ENCODE results near the gene DPH1.
"Not testable (repeated sequence)": the region's sequence is repeated elsewhere in the genome, so short reads cannot be mapped to it uniquely, and the experiment has no call there.

GRCh38 chr17:1982793-1983366 is 47.1 kb upstream of the DPH1 start:
- not testable (repeated sequence) for TF ChIP-seq EP300 (IDR thresholded peaks at IDR 0.05); CTCF (IDR thresholded peaks at IDR 0.05); BCL3 (IDR thresholded peaks at IDR 0.05); PHF8 (IDR thresholded peaks at IDR 0.05; ENCODE audit: borderline replicate concordance, low read depth); MAFK (IDR thresholded peaks at IDR 0.05; ENCODE audit: partially characterized antibody); RAD21 (conservative IDR thresholded peaks at IDR 0.05 in 1 of 2, IDR thresholded peaks at IDR 0.05 in 1 of 2); ZNF302 (CRISPR knock-in tag; IDR thresholded peaks at IDR 0.05); FOSB (CRISPR knock-in tag; IDR thresholded peaks at IDR 0.05); CEBPB (IDR thresholded peaks at IDR 0.05); JUN (IDR thresholded peaks at IDR 0.05)

Data from A549 (cell line).